Heart right ventricle (tissue), 16 donors: ENCODE data around the gene ZNF561. TPM values are rescaled to one million over a fixed set of nuclear protein-coding genes. Genes with fewer than 3 reads are reported as not detected.
A peak's percentile ranks its signal among the peaks of the same experiment; 100 is the strongest.
"Not testable (repeated sequence)": the region's sequence is repeated elsewhere in the genome, so short reads cannot be mapped to it uniquely, and the experiment has no call there.

Experiments
- ATAC-seq, 8 donors: fragments of 200-7000 bp; cut with Tn5 transposase; one replicate each; pipeline ENCODE4 v1.9.1; 2020; ENCODE audit warnings: mild to moderate bottlenecking in 8 of 8, moderate library complexity in 8 of 8, moderate number of reproducible peaks in 1 of 8
- DNase-seq, 2 donors: peaks; one replicate each; pipeline ENCODE4 v3.0.0-alpha.2; 2020
- H3K27ac ChIP-seq, 10 donors: fragments of 200-600 bp; sonication (generic) in 2 of 10; one replicate each; pipeline versions ENCODE4 v1.5.0 to v1.8.0; 2020 to 2022; ENCODE audit warnings: mild to moderate bottlenecking in 3 of 10
- H3K27me3 ChIP-seq, 7 donors: fragments of 200-600 bp; one replicate each; pipeline ENCODE4 v1.8.0; 2021 to 2022; ENCODE audit warnings: mild to moderate bottlenecking in 2 of 7
- H3K36me3 ChIP-seq, 9 donors: fragments of 200-600 bp; sonication (generic) in 1 of 9; one replicate each; pipeline versions ENCODE4 v1.5.0 to v1.8.0; 2020 to 2022; ENCODE audit warnings: mild to moderate bottlenecking in 2 of 9
- H3K4me1 ChIP-seq, 9 donors: fragments of 200-600 bp; sonication (generic) in 1 of 9; one replicate each; pipeline versions ENCODE4 v1.5.0 to v1.8.0; 2020 to 2022; ENCODE audit warnings: mild to moderate bottlenecking in 4 of 9
- H3K4me3 ChIP-seq, 10 donors: fragments of 200-600 bp; sonication (generic) in 2 of 10; one replicate each; pipeline versions ENCODE4 v1.5.0 to v1.8.0; 2020 to 2022; ENCODE audit warnings: mild to moderate bottlenecking in 7 of 10, moderate library complexity in 2 of 10
- H3K9me3 ChIP-seq, 11 donors: fragments of 200-600 bp in 10 of 11; sonication (generic) in 2 of 11; one replicate each; pipeline versions ENCODE4 v1.5.0 to v1.8.0; 2013 to 2022; ENCODE audit warnings: mild to moderate bottlenecking in 2 of 11, control low read depth in 1 of 11, moderate library complexity in 1 of 11
- CTCF ChIP-seq, 9 donors: fragments of 200-600 bp; sonication (generic) in 2 of 9; IDR thresholded peaks; one replicate each; pipeline versions ENCODE4 v1.5.0 to v1.8.0; 2021 to 2022; ENCODE audit warnings: antibody characterized with exemption in 9 of 9, mild to moderate bottlenecking in 5 of 9, moderate library complexity in 1 of 9
- WGBS, 2 donors: extraction: QIAGEN DNeasy Blood & Tissue Kit; methylation state at CpG; one replicate each; pipeline ENCODE4 v1.1.7; 2013; ENCODE audit warnings: inconsistent platforms in 1 of 2; 5-methylcytosine and 5-hydroxymethylcytosine counted together
- intact Hi-C, 10 donors: fragments of 100-400 bp; cut with DNase I; formaldehyde crosslinking; loops; one replicate each; pipeline versions ENCODE4 v1.11.1 to v1.14.2; 2022
- polyA plus RNA-seq, 2 donors: library from polyadenylated mRNA; stranded (reverse); fragments of 200-250 nt; gene quantifications; one replicate each; pipeline ENCODE4 v1.2.3, GENCODE V29; 2013
- total RNA-seq, 10 donors: library from RNA; stranded (reverse); fragmentation: NEBNext Ultra II Directional in 3 of 10; extraction: Animal tissue kit (Norgen Biotek cat#: 25700) in 3 of 10; gene quantifications; one replicate each; pipeline versions ENCODE4 v1.2.1 to v1.2.4, GENCODE V29; 2021 to 2023
- donor health status: Arrhythmogenic right ventricular cardiomyopathy.
- donor health status: ischemic (EF 13 %, LVEDD 7.1; RV severe dilation, severe dysfunction).
- donor health status: healthy with polysubstance abuse.
- donor health status: DM: no; HTN: yes; CAD: no.
- donor health status: DM: no; HTN: no; CAD: no.
- donor health status: ischemic (EF 25% LVEDD 6.9; RV normal size, moderate dysfunction).
- donor health status: ischemic (EF 25% LVEDD 5.7; RV mildly dilated, moderate dysfunction).
- donor health status: healthy.
- donor health status: DM: yes; HTN: yes; CAD: no.
- donor health status: Ischemic cardiomyopathy.
- donor health status: ischemic (EF 35%, LVEDD 5.7; RV mildly dilated, moderate dysfunction).
- donor health status: nonischemic (EF 11% LVEDD 7.7; RV severe dilation, severe dysfunction).
- donor health status: DM: yes; HTN: yes; CAD: no.
- donor health status: PGD.
- donor health status: ischemic (EF 29% LVEDD 5.4; RV normal size, mild dysfunction).
- donor health status: nonischemic (EF 23%, LVEDD 6.1; RV moderate dilation, normal function).

Gene ZNF561
- total and polyA plus RNA-seq, 12 donors = 8.2 to 26.6 (median 23.1) TPM

GRCh38 chr19:9597027-9597426 is 24.0 kb downstream of the ZNF561 start:
- no peak for ATAC-seq
- no peaks in the 10 kb centered on the region for H3K4me1 ChIP-seq
- H3K9me3 ChIP-seq = peaks cover 0 to 31% (median 3%) of the 10 kb centered on the region in 11 donors
- H3K36me3 ChIP-seq = no peaks in the 10 kb centered on the region
- peaks cover 0 to 6% (median 0%) of the 10 kb centered on the region in 7 donors for H3K27me3 ChIP-seq
- no peak overlapping the region for H3K4me3 ChIP-seq
- no peak for TF ChIP-seq CTCF (IDR thresholded peaks at IDR 0.05)
- H3K27ac ChIP-seq = no peak overlapping the region
- intact Hi-C loops = no loop called here
- WGBS, 2 donors = 76 to 87% methylated on average over 3 of the region's 3 CpGs
- DNase-seq = no peak

- DNase-seq (peak; percentile 37 to 47), ATAC-seq (peak in 2 of 8 donors; percentile 27 to 34)
- peak; percentile 26 to 71 (median 65) for TF ChIP-seq CTCF (IDR thresholded peaks at IDR 0.05)
- 17 to 18% methylated on average over 7 of the region's 7 CpGs for WGBS, 2 donors
- Histone ChIP-seq H3K4me1 (peaks cover 0 to 28% (median 20%) of the 10 kb centered on the region in 9 donors), H3K36me3 (peaks cover 0 to 5% (median 0%) of the 10 kb centered on the region in 9 donors), H3K27me3 (peaks cover 0 to 17% (median 3%) of the 10 kb centered on the region in 7 donors), H3K27ac (no peak overlapping the region), H3K4me3 (no peak overlapping the region), H3K9me3 (peaks cover 0 to 7% (median 0%) of the 10 kb centered on the region in 11 donors)
- intact Hi-C loops = loop anchor here in 5 of 10 donors (1.0 to 10.0 kb wide), 7 partner anchors 36 to 382 kb away; partner anchors contain the start of genes ZNF426 (in 1 of the 5) and ZNF561 (in 1 of the 5)
Observed at GRCh38 chr19:9586764-9587163, 34.3 kb downstream of the ZNF561 start.

- intact Hi-C loops = loop anchor here in 6 of 10 donors (1.0 to 10.0 kb wide), 9 partner anchors 37 to 379 kb away; partner anchors contain the start of genes ZNF561 (in 2 of the 6), ZNF426 (in 1 of the 6), ZNF559 (in 1 of the 6) and ZNF699 (in 1 of the 6)
- Histone ChIP-seq H3K36me3 (peaks cover 0 to 26% (median 3%) of the 10 kb centered on the region in 9 donors), H3K27ac (peak within 1 kb of the TSS; percentile 72 to 95 (median 91)), H3K4me3 (peak within 1 kb of the TSS; percentile 55 to 91 (median 78)), H3K27me3 (peaks cover 0 to 12% (median 1%) of the 10 kb centered on the region in 7 donors), H3K9me3 (peaks cover 0 to 32% (median 0%) of the 10 kb centered on the region in 11 donors), H3K4me1 (peaks cover 0 to 34% (median 20%) of the 10 kb centered on the region in 9 donors)
- ATAC-seq = peak; percentile 95 to 98 (median 97)
- 0% methylated on average over 51 of the region's 51 CpGs for WGBS, 2 donors
- no peak for TF ChIP-seq CTCF (IDR thresholded peaks at IDR 0.05)
- DNase-seq = peak; percentile 85 to 87
Observed at GRCh38 chr19:9584073-9584833, 36.8 kb downstream of the ZNF561 start, which contains the start of gene ZNF121. TSS of gene ZNF121 (minus strand) at chr19:9584504. CDS start at chr19:9568097, 16,407 bp downstream.

GRCh38 chr19:9582081-9582725 is 38.8 kb downstream of the ZNF561 start:
- Histone ChIP-seq H3K36me3 (peaks cover 0 to 47% (median 6%) of the 10 kb centered on the region in 9 donors), H3K4me3 (peak overlapping the region in 1 of 10 donors; percentile 69), H3K27ac (peak overlapping the region in 2 of 10 donors; percentile 1 to 9), H3K9me3 (peaks cover 0 to 52% (median 14%) of the 10 kb centered on the region in 11 donors), H3K4me1 (peaks cover 0 to 34% (median 20%) of the 10 kb centered on the region in 9 donors)
- DNase-seq, H3K27me3 ChIP-seq, ATAC-seq: not testable (repeated sequence)
- 82 to 89% methylated on average over 13 of the region's 13 CpGs for WGBS, 2 donors
- intact Hi-C loops = loop anchor here in 5 of 10 donors (5.0 to 10.0 kb wide), 6 partner anchors 40 to 377 kb away; partner anchors contain the start of genes ZNF426 (in 1 of the 5), ZNF561 (in 1 of the 5) and ZNF699 (in 1 of the 5)
